Activated CD8-positive, alpha-beta memory T cell treated with anti-CD3 and anti-CD28 coated beads for 1 hour (primary cell): Measurements from ENCODE around the gene MSH5.
"Not testable (repeated sequence)": the region's sequence is repeated elsewhere in the genome, so short reads cannot be mapped to it uniquely, and the experiment has no call there.

Source experiments
- DNase-seq, 2 donors: peaks; one replicate each; pipeline ENCODE4 v3.0.0-alpha.2; 2020; ENCODE audit warnings: low read depth in 1 of 2; ENCODE audit errors: extremely low read depth in 1 of 2

Gene MSH5

GRCh38 chr6:31739639-31740396, at the start of gene MSH5:
Gene MSH5 (plus strand): TSS chr6:31740005. CDS start chr6:31740467, 462 bp downstream.
- DNase-seq, result peak; percentile 87 to 91

- no peak for DNase-seq
Observed at GRCh38 chr6:31690231-31691077, 49.4 kb upstream of the MSH5 start.

- no peak for DNase-seq
Observed at GRCh38 chr6:31691078-31691463, 48.7 kb upstream of the MSH5 start.

- DNase-seq, result no peak
Observed at GRCh38 chr6:31691564-31692108, 48.2 kb upstream of the MSH5 start.

GRCh38 chr6:31692353-31692752, 47.5 kb upstream of the MSH5 start:
- DNase-seq, result no peak

- DNase-seq, result no peak
Observed at GRCh38 chr6:31692886-31693285, 46.9 kb upstream of the MSH5 start.

- no peak for DNase-seq
Observed at GRCh38 chr6:31693535-31693934, 46.3 kb upstream of the MSH5 start.

GRCh38 chr6:31697555-31697954, 42.2 kb upstream of the MSH5 start:
- DNase-seq, result no peak

- DNase-seq, result no peak
Observed at GRCh38 chr6:31700740-31701401, 38.9 kb upstream of the MSH5 start.

GRCh38 chr6:31701666-31702404, 38.0 kb upstream of the MSH5 start:
- DNase-seq, result no peak

- DNase-seq, result no peak
Observed at GRCh38 chr6:31702405-31702818, 37.4 kb upstream of the MSH5 start.

GRCh38 chr6:31702819-31703716, 36.7 kb upstream of the MSH5 start, which contains the start of gene ABHD16A:
Gene ABHD16A (minus strand): TSS chr6:31703324. CDS start chr6:31703281, 43 bp downstream.
- DNase-seq, result peak; percentile 94 to 96

- DNase-seq, result no peak
Observed at GRCh38 chr6:31705931-31706330, 33.9 kb upstream of the MSH5 start.

GRCh38 chr6:31706599-31706998, 33.2 kb upstream of the MSH5 start, which contains the start of gene LY6G6F:
Gene LY6G6F (plus strand): TSS chr6:31706866. CDS start chr6:31706907, 41 bp downstream.
- no peak for DNase-seq

- DNase-seq, result no peak
Observed at GRCh38 chr6:31707701-31708100, 32.1 kb upstream of the MSH5 start.

GRCh38 chr6:31708224-31708623, 31.6 kb upstream of the MSH5 start:
- no peak for DNase-seq

GRCh38 chr6:31709157-31709556, 30.6 kb upstream of the MSH5 start:
- not testable (repeated sequence) for DNase-seq

GRCh38 chr6:31710523-31711219, 29.1 kb upstream of the MSH5 start:
- no peak for DNase-seq

GRCh38 chr6:31711233-31711632, 28.6 kb upstream of the MSH5 start:
- DNase-seq, result no peak
